ENCODE measurements around the gene C12orf76.
"Not testable (repeated sequence)": the region's sequence is repeated elsewhere in the genome, so short reads cannot be mapped to it uniquely, and the experiment has no call there.

Gene C12orf76

DNA sequence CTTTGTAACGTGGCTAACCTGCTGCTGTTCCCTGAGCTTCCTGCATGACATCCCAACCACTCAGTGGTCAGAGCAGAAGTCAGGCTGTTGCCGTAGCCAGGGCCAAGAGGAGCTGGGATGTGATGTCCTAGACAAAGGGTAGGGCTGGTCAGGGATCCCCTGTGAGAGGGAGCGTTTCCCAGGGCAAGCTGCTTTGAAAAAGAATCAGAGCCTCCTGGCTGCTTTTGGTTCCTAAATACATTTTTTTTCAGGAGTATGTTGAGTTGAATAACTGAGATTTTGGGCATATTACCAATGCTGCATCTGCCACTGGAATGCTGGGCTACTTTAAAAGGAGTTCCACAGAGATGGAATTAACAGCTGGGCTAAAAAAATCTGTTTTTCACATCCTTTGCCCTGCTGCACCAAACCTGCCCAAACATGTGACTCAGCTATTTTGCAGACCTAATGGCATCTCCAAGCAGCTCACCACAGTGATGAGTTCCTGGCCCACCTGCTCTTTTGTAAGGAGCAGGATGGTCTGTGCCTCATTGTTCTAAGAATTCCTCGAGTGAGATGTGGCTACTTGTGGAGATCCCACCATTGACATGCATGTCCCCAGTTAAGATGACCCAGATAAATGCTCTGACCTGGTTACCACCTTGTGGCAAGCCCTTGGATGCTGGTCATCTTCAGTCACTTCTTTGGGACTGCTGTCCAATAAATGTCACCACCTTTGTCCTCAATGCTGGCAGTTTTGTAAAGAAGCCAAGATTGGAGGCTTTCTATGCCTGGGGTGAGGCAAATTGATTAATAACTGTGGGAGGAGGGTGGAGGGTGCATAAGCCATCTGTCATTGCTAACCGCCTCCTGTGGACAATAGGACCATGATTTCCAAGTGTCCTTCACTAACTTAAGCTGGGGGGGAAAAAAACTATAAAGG is 25.0 kb downstream of the C12orf76 start:
- no peak for DNase-seq (ENCODE audit: low spot score)
- H3K27ac Mint-ChIP-seq = no peak overlapping the region

DNA sequence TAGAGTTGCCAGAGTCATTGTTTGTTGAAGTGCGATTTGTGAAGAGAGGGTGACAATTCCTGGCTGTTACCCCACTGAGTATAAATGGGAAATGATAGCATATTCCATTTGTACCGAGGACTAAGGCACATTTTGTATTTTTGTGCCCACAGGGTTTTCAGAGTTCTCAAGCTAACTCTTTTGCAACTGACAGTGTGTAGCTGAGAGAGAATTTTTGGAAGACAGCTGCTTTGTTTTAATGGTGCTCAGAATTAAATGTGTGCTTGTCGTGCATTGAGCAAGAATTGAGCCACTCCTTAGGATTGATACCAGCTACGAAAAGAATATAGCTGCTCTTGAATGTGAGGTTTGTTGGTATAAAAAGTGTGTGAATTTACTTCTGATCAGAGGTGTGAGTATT is 27.4 kb downstream of the C12orf76 start:
- no peaks in the 10 kb centered on the region for H3K9me3 Mint-ChIP-seq
- H3K36me3 Mint-ChIP-seq (ENCODE audit: low read depth) = peaks cover 56% of the 10 kb centered on the region
- DNase-seq (ENCODE audit: low spot score) = no peak

More for the DNA sequence above, 25.0 kb downstream of the C12orf76 start:
- no peaks in the 10 kb centered on the region for H3K9me3 Mint-ChIP-seq
- no peaks in the 10 kb centered on the region for H3K27me3 Mint-ChIP-seq (ENCODE audit: low read depth)
- H3K4me1 Mint-ChIP-seq (ENCODE audit: low read depth) = peaks cover 14% of the 10 kb centered on the region
- H3K4me3 Mint-ChIP-seq = no peak overlapping the region
- peaks cover 64% of the 10 kb centered on the region for H3K36me3 Mint-ChIP-seq (ENCODE audit: low read depth)

DNA sequence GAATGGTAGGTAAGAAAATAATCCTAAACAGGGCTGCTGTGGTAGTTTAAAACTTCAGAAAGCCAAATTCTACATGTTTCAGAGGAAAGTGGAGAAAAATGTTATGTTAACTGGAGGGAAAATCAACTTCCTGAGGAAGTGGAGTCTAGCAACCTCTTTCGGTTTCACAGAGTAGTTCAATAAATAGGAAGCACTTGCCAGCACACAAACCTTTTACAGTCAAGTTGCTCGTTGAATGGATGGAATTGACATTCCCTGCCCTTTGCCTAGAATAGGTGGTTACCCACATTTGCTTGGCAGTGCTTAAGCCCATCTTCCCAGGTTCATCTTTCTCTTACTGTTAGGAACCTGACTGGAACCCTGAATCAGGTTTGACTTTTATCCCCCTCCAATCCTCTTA is 33.2 kb downstream of the C12orf76 start:
- H3K27ac Mint-ChIP-seq = peak overlapping the region; percentile 91
- H3K4me3 Mint-ChIP-seq = peak overlapping the region; percentile 66
- H3K27me3 Mint-ChIP-seq (ENCODE audit: low read depth) = no peaks in the 10 kb centered on the region
- no peaks in the 10 kb centered on the region for H3K9me3 Mint-ChIP-seq
- peaks cover 36% of the 10 kb centered on the region for H3K4me1 Mint-ChIP-seq (ENCODE audit: low read depth)
- no peak for DNase-seq (ENCODE audit: low spot score)
- peaks cover 49% of the 10 kb centered on the region for H3K36me3 Mint-ChIP-seq (ENCODE audit: low read depth)

More for the DNA sequence above, 27.4 kb downstream of the C12orf76 start:
- Mint-ChIP-seq H3K27me3 (ENCODE audit: low read depth) (no peaks in the 10 kb centered on the region), H3K4me1 (ENCODE audit: low read depth) (peaks cover 14% of the 10 kb centered on the region), H3K27ac (no peak overlapping the region), H3K4me3 (no peak overlapping the region)

DNA sequence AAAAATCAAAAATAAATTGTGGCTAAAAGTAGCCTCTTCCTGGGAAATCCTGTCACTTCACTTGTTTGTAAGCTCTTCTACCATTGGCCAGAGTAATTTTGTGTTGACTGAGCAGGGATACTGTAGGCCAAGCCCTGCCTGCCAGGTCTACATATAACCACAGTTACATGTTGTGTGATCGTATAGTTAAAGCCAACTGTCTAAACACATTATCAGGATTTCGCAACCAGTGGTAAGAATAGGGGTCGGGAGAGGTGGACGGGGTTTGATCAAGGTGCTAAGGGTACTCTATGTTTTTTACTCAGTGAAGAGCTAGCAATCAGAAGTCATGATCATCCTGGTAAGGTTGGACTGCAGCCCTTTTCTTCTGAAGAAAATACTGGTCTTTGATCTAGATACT is 35.7 kb downstream of the C12orf76 start:
- Mint-ChIP-seq H3K27me3 (ENCODE audit: low read depth) (no peaks in the 10 kb centered on the region), H3K4me1 (ENCODE audit: low read depth) (peaks cover 49% of the 10 kb centered on the region), H3K4me3 (no peak overlapping the region), H3K27ac (peak overlapping the region; percentile 51), H3K36me3 (ENCODE audit: low read depth) (peaks cover 48% of the 10 kb centered on the region), H3K9me3 (peaks cover 3% of the 10 kb centered on the region)
- no peak for DNase-seq (ENCODE audit: low spot score)

DNA sequence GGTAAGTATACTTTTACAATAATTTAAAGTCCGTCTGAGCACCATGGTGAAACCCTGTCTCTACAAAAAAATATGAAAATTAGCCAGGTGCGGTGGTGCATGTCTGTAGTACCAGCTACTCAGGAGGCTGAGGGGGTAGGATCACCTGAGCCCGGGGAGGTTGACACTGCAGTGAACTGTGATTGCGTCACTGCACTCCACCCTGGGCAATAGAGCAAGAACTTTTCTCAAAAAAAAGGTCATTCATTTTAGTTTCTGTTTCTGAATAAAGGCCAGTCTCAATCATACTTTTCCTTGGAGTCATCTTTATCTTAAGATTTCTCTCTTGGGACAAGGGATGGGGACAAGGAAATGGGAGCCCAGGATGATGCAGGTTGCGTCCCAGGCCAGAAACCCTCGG is 36.2 kb downstream of the C12orf76 start:
- no peak overlapping the region for H3K4me3 Mint-ChIP-seq

DNA sequence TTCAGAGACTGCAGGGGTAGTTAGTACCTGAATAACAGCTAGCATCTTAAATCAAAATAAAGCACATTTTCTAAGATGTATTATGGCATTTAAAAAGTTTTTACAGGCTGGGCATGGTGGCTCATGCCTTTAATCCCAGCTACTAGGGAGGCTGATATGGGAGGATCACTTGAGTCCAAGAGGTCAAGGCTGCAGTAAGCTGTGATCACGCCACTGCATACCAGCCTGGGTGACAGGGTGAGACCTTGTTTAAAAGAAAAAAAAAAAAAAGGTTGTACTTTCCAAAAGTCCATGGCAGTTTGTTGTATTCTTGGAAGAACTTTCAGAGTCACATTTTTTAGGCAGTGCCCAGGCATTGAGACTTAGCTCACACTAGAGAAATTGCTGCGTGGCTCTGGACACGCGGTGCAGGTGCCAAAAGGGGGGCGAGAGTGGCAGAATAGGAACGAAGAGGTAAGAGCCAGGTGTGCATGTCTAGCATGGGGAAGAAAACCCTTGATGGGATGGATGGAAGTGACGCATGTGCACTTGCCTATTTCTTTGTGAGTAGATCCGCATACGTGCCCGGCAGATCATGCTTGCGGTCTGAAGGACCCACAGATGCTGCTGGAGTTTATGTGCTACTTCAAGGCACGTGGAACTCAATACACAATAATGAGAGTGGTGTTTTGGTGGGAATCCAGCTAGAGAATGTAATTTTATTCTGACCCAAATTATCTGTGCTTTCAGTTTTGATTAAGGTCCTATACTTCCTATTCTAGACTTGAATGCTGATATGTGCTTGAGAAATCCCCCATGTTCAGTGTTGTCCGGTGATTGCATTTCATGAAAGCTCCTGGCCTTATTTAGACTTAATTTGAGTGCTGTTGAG is 37.2 kb downstream of the C12orf76 start:
- DNase-seq (ENCODE audit: low spot score) = no peak
- H3K36me3 Mint-ChIP-seq (ENCODE audit: low read depth) = peaks cover 51% of the 10 kb centered on the region
- H3K9me3 Mint-ChIP-seq = peaks cover 3% of the 10 kb centered on the region
- H3K27ac Mint-ChIP-seq = peak overlapping the region; percentile 67
- peaks cover 49% of the 10 kb centered on the region for H3K4me1 Mint-ChIP-seq (ENCODE audit: low read depth)
- peak overlapping the region; percentile 32 for H3K4me3 Mint-ChIP-seq
- H3K27me3 Mint-ChIP-seq (ENCODE audit: low read depth) = no peaks in the 10 kb centered on the region

More for the DNA sequence above, 36.2 kb downstream of the C12orf76 start:
- DNase-seq (ENCODE audit: low spot score) = no peak
- Mint-ChIP-seq H3K36me3 (ENCODE audit: low read depth) (peaks cover 46% of the 10 kb centered on the region), H3K27ac (peak overlapping the region; percentile 51), H3K27me3 (ENCODE audit: low read depth) (no peaks in the 10 kb centered on the region), H3K4me1 (ENCODE audit: low read depth) (peaks cover 49% of the 10 kb centered on the region), H3K9me3 (peaks cover 3% of the 10 kb centered on the region)

DNA sequence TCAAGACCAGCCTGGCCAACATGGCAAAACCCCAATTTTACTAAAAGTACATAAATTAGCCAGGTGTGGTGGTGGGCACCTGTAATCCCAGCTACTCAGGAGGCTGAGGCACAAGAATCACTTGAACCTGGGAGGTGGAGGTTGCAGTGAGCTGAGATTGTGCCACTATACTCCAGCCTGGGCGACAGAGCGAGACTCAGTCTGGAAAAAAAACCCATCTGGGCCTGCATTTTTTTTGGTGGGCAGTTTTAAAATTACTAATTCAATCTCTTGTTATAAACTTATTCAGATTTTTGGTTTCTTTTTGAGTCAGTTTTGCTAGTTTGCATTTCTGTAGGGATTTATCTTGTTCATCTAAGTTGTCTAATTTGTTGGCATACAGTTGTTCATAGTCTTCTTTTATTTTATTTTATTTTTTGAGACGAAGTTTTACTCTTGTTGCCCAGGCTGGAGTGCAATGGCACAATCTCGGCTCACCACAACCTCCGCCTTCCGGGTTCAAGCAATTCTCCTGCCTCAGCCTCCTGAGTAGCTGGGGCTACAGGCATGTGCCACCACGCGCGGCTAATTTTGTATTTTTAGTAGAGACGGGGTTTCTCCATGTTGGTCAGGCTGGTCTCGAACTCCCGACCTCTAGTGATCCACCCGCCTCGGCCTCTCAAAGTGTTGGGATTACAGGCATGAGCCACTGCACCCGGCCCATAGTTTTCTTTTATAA is 39.5 kb downstream of the C12orf76 start:
- H3K4me3 Mint-ChIP-seq; H3K27me3 Mint-ChIP-seq (ENCODE audit: low read depth); H3K9me3 Mint-ChIP-seq; DNase-seq (ENCODE audit: low spot score); H3K27ac Mint-ChIP-seq: not testable (repeated sequence)
- Mint-ChIP-seq H3K36me3 (ENCODE audit: low read depth) (peaks cover 49% of the 10 kb centered on the region), H3K4me1 (ENCODE audit: low read depth) (peaks cover 50% of the 10 kb centered on the region)

DNA sequence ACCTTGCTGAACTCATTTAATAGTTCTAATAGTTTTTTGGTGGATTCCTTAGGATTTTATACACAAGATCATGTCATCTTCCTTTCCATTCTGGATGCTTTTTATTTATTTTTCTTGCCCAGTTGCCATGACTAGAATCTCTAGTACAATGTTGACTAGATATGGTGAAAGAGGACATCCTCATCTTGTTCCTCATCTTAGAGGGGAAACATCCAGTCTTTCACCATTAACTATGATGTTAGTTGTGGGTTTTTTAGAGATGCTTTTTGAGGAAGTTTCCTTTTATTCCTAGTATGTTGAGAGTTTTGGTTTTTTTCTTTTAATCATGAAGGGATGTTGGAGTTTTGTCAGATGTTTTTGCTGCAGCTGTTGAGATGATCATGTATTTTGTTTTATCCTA is 40.4 kb downstream of the C12orf76 start:
- Mint-ChIP-seq H3K27ac (peak overlapping the region; percentile 22), H3K4me3 (no peak overlapping the region), H3K4me1 (ENCODE audit: low read depth) (peaks cover 51% of the 10 kb centered on the region), H3K9me3 (peaks cover 3% of the 10 kb centered on the region), H3K27me3 (ENCODE audit: low read depth) (no peaks in the 10 kb centered on the region), H3K36me3 (ENCODE audit: low read depth) (peaks cover 49% of the 10 kb centered on the region)
- DNase-seq (ENCODE audit: low spot score) = no peak

DNA sequence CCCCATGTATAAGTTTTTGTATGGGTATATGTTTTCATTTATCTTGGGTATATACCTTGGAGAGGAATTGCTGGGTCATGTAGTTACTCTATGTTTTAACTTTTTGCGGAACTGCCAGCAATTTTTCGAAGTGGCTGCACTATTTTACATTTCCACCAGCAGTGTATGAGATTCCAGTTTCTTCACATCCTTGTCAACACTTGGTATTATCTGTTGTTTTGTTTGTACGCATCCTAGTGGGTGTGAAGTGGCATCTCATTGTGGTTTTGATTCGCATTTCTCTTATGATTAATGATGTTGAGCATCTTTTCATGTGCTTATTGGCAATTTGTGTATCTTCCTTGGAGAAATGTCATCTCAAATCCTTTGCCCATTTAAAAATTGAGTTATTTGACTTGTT is 42.2 kb downstream of the C12orf76 start:
- Mint-ChIP-seq H3K36me3 (ENCODE audit: low read depth) (peaks cover 42% of the 10 kb centered on the region), H3K27me3 (ENCODE audit: low read depth) (no peaks in the 10 kb centered on the region), H3K4me1 (ENCODE audit: low read depth) (peaks cover 40% of the 10 kb centered on the region), H3K4me3 (no peak overlapping the region), H3K9me3 (peaks cover 3% of the 10 kb centered on the region), H3K27ac (no peak overlapping the region)
- no peak for DNase-seq (ENCODE audit: low spot score)

DNA sequence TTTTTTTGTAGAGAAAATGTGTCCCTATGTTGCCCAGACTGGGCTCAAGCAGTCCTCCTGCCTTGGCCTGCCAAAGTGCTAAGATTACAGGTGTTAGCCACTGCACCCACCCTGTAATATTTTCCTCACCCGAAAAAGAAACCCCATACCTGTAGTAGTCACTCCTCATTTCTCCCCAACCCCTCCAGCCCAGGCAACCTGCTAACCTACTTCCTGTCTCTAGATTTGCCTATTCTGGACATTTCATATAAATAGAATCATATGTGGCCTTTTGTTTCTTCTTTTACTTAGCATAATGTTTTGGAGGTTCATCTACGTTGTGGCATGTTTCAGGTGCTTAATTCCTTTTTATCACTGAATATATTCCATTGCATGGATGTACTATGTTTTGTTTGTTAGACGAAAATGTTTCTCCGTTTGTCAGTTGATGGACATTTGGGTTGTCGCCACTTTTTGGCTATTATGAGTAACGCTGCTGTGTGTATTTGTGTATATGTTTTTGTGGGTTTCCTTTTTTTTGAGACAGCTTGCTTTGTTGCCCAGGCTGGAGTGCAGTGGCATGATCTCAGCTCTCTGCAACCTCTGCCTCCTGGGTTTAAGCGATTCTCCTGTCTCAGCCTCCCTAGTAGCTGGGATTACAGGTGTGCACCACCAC is 42.9 kb downstream of the C12orf76 start:
- DNase-seq (ENCODE audit: low spot score) = no peak
- Mint-ChIP-seq H3K4me3 (peak overlapping the region; percentile 30), H3K27ac (peak overlapping the region; percentile 27), H3K36me3 (ENCODE audit: low read depth) (peaks cover 43% of the 10 kb centered on the region), H3K27me3 (ENCODE audit: low read depth) (no peaks in the 10 kb centered on the region), H3K4me1 (ENCODE audit: low read depth) (peaks cover 38% of the 10 kb centered on the region), H3K9me3 (peaks cover 3% of the 10 kb centered on the region)

DNA sequence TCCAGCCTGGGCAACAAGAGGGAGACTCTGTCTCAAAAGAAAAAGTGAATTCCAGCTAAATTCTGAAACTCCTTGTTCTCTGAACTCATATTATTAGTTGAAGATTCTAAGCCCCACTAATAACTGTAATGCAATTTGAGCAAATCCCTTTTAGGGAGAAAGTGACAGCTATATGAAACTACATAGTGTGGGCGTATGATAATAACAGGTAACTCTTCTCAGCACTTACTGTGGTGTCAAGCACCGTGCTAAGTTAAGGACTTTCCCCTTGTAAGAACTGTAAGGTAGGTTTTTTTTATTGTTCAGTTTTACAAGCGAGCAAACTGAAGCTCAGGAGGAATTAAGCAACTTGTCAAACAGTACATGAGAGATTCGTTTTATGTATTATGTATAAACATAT is 43.7 kb downstream of the C12orf76 start:
- peaks cover 3% of the 10 kb centered on the region for H3K9me3 Mint-ChIP-seq
- no peak overlapping the region for H3K4me3 Mint-ChIP-seq

DNA sequence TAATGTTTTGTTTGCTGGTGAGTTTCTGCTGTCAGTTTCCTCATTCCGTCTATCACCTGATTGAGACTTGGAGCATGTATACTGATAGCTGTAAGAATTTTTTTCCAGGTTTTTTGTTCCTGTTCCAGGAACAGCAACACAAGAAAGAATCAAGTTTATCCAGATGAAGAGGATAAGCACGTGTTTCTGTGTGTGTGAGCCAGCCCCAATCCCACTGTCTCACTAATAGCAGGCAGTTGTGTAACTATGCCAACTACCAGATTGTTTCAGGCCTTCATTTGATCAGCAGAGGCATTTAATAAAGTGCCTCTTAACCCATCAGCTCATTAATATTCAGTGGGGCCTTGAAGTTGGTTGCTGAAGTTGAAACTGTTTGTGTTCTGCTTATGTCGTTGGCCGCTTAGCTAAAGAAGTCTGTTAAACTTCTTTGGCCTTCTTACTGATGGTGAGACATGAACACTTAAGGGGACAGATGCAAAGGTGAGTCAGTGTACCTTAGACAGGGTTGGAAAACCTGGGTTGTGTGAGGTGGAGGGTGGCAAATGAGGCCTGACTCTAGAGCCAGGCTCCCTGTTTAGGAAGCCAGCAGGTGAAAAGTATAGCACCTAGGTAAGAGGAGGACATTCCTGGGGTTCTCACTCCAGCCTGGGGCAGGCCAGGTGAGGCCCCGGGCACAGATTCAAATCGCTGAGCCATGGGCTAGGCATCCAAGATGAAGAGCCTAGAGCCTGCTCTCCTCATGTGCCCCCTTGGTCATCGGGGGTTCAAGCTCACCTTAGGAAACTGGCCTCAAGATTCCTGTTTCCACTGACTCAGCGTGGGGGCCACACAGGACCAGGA is 45.4 kb downstream of the C12orf76 start:
- Mint-ChIP-seq H3K27ac (peak overlapping the region; percentile 16), H3K36me3 (ENCODE audit: low read depth) (peaks cover 35% of the 10 kb centered on the region), H3K27me3 (ENCODE audit: low read depth) (no peaks in the 10 kb centered on the region), H3K4me1 (ENCODE audit: low read depth) (peaks cover 33% of the 10 kb centered on the region), H3K9me3 (peaks cover 2% of the 10 kb centered on the region), H3K4me3 (no peak overlapping the region)
- no peak for DNase-seq (ENCODE audit: low spot score)

More for the DNA sequence above, 43.7 kb downstream of the C12orf76 start:
- Mint-ChIP-seq H3K36me3 (ENCODE audit: low read depth) (peaks cover 43% of the 10 kb centered on the region), H3K27ac (no peak overlapping the region), H3K4me1 (ENCODE audit: low read depth) (peaks cover 36% of the 10 kb centered on the region), H3K27me3 (ENCODE audit: low read depth) (no peaks in the 10 kb centered on the region)
- DNase-seq (ENCODE audit: low spot score) = no peak

Measured in T-helper 2 cell treated with Interferon-gamma antibody and Interleukin-4, amounts not matched to agents 5 μg/mL and 100 μg/mL, for 36 hours (primary cell).